GM12891 (cell line): ENCODE results near the gene FAM20C.

Source experiments
- PAX5 ChIP-seq: IDR thresholded peaks from 2 replicates; pipeline ENCODE4 v1.6.1; 2011; ENCODE audit warnings: low read length, moderate library complexity, mild to moderate bottlenecking; ENCODE audit not compliant: insufficient read depth, severe bottlenecking
- POLR2A ChIP-seq: IDR thresholded peaks from 2 replicates; pipeline ENCODE4 v1.6.1; 2011; ENCODE audit warnings: low read depth, low read length, control low read depth
- POLR2AphosphoS5 ChIP-seq: IDR thresholded peaks from 2 replicates; pipeline ENCODE4 v1.6.1; 2011; ENCODE audit warnings: low read depth, low read length, control low read depth
- SPI1 ChIP-seq: IDR thresholded peaks from 2 replicates; pipeline ENCODE4 v1.6.1; 2011; ENCODE audit warnings: low read depth, low read length, control low read depth

DNA sequence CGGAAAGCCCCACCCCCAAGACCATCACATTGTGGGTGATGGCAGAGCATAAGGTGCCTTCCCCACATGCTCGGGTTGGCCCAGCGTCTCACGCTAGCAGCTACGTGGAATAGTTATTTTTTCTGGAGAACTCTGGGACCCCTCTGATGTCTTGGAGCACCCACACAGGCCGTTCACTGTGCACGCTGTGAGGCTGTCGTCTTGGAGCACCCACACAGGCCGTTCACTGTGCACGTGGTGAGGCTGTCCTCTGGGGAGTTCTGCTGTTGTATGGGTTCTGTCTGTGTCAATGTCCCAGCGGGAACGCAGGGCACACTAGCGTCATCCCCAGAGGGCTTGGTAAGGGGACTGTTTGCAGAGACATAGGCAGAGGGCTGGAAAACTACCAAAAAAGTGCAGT lies 38.8 kb upstream of the FAM20C start:
- TF ChIP-seq POLR2A (no peak), POLR2AphosphoS5 (no peak), PAX5 (no peak), SPI1 (no peak)
